Natural killer cell (primary cell): Measurements from ENCODE around the gene ANKRD12. TPM values are rescaled to one million over a fixed set of nuclear protein-coding genes. Genes with fewer than 3 reads are reported as not detected.

ENCODE experiments used
- ATAC-seq, 3 donors: fragments of 150-1000 bp in 2 of 3; fragments of 200-7000 bp in 1 of 3; cut with Tn5 transposase; 1 replicate in 1 of 3; 2 replicates in 2 of 3; pipeline ENCODE4 v1.10.0; 2021; ENCODE audit warnings: mild to moderate bottlenecking in 2 of 3, moderate library complexity in 2 of 3
- DNase-seq, 2 donors: peaks; one replicate each; pipeline versions ENCODE4 v3.0.0 to v3.0.0-alpha.2; 2013 to 2021; ENCODE audit warnings: mixed read lengths in 1 of 2
- H3K27ac ChIP-seq: one replicate; pipeline ENCODE4 v1.5.1; 2013; ENCODE audit warnings: mild to moderate bottlenecking, low read length
- H3K27me3 ChIP-seq: one replicate; pipeline ENCODE4 v1.6.1; 2013; ENCODE audit warnings: low read length; ENCODE audit not compliant: control insufficient read depth, insufficient read depth
- H3K36me3 ChIP-seq: one replicate; pipeline ENCODE4 v1.6.1; 2013; ENCODE audit warnings: low read length; ENCODE audit not compliant: control insufficient read depth, insufficient read depth
- H3K4me1 ChIP-seq: one replicate; pipeline ENCODE4 v1.6.1; 2013; ENCODE audit warnings: low read length; ENCODE audit not compliant: control insufficient read depth, insufficient read depth
- H3K4me3 ChIP-seq: one replicate; pipeline ENCODE4 v1.5.1; 2013; ENCODE audit warnings: low read length
- H3K9me3 ChIP-seq: one replicate; pipeline ENCODE4 v1.6.1; 2013; ENCODE audit warnings: low read length; ENCODE audit not compliant: control insufficient read depth, insufficient read depth
- H3K27ac Mint-ChIP-seq, 2 donors: one replicate each; pipeline ENCODE4 v1.8.0; 2022; ENCODE audit warnings: mild to moderate bottlenecking in 2 of 2, mixed read lengths in 2 of 2, moderate library complexity in 1 of 2
- H3K27me3 Mint-ChIP-seq, 2 donors: one replicate each; pipeline ENCODE4 v1.8.0; 2022; ENCODE audit warnings: low read depth in 2 of 2, mixed read lengths in 2 of 2
- H3K36me3 Mint-ChIP-seq: one replicate; pipeline ENCODE4 v1.8.0; 2022; ENCODE audit warnings: mixed read lengths
- H3K4me1 Mint-ChIP-seq, 2 donors: one replicate each; pipeline ENCODE4 v1.8.0; 2022; ENCODE audit warnings: mixed read lengths in 2 of 2
- H3K4me3 Mint-ChIP-seq: one replicate; pipeline ENCODE4 v1.8.0; 2022; ENCODE audit warnings: mild to moderate bottlenecking, moderate library complexity, mixed read lengths
- H3K9me3 Mint-ChIP-seq, 2 donors: one replicate each; pipeline ENCODE4 v1.8.0; 2022; ENCODE audit warnings: mixed read lengths in 2 of 2
- WGBS: methylation state at CpG from one replicate; pipeline ENCODE4 v1.1.7; 2013; ENCODE audit warnings: missing lambda C conversion rate; ENCODE audit not compliant: insufficient coverage; 5-methylcytosine and 5-hydroxymethylcytosine counted together
- intact Hi-C: fragments of 100-400 bp; cut with micrococcal nuclease; formaldehyde crosslinking; loops from one replicate; pipeline ENCODE4 v1.14.2; 2022
- total RNA-seq, 4 donors: library from RNA; stranded (reverse); fragments of 120-200 nt in 1 of 4; gene quantifications; one replicate each; pipeline versions ENCODE4 v1.2.3 to v1.2.4, GENCODE V29; 2013 to 2022
- TF ChIP-seq, protein P1 (sequence below): fragments of 200-600 bp; IDR thresholded peaks from one replicate; pipeline ENCODE4 v1.8.0; 2022; ENCODE audit warnings: antibody characterized with exemption

The ANKRD12 gene
- total RNA-seq, 3 donors from 2014 or later (not counting 1 experiment from before 2014, with no cell fraction given) = 136 to 148 (median 141) TPM

DNA sequence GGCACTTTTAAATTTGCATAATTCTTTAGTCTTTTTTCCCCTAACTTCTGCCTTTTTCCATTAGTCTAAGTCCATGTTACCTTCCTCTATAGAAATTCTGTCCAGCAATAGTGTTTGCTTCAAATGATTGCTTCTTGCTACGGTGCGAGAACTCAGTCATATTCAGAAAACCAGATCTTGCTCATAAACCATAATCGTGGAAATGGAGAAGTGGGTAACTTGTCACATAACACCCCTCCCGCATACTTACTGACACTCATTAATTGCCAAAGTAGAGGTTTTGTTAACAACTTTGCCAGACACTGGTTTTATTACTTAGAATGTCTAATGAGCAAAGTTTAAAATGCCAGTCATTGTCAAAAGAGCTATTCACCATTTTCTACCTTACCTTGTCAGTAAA, 103.7 kb downstream of the ANKRD12 start:
- DNase-seq = no peak
- Histone ChIP-seq H3K27ac (no peak overlapping the region), H3K4me1 (no peaks in the 10 kb centered on the region), H3K9me3 (no peaks in the 10 kb centered on the region), H3K27me3 (no peaks in the 10 kb centered on the region), H3K36me3 (peaks cover 50% of the 10 kb centered on the region), H3K4me3 (no peak overlapping the region)
- Mint-ChIP-seq H3K4me1 (peaks cover 9 to 12% of the 10 kb centered on the region in 2 donors), H3K36me3 (no peaks in the 10 kb centered on the region), H3K27me3 (no peaks in the 10 kb centered on the region), H3K27ac (peak overlapping the region in 1 of 2 donors; percentile 12), H3K9me3 (no peaks in the 10 kb centered on the region), H3K4me3 (no peak overlapping the region)
- intact Hi-C loops = no loop called here
- no peak for ATAC-seq
- WGBS = 60% methylated on average over 1 of the region's 4 CpGs
- TF ChIP-seq, protein P1, sequence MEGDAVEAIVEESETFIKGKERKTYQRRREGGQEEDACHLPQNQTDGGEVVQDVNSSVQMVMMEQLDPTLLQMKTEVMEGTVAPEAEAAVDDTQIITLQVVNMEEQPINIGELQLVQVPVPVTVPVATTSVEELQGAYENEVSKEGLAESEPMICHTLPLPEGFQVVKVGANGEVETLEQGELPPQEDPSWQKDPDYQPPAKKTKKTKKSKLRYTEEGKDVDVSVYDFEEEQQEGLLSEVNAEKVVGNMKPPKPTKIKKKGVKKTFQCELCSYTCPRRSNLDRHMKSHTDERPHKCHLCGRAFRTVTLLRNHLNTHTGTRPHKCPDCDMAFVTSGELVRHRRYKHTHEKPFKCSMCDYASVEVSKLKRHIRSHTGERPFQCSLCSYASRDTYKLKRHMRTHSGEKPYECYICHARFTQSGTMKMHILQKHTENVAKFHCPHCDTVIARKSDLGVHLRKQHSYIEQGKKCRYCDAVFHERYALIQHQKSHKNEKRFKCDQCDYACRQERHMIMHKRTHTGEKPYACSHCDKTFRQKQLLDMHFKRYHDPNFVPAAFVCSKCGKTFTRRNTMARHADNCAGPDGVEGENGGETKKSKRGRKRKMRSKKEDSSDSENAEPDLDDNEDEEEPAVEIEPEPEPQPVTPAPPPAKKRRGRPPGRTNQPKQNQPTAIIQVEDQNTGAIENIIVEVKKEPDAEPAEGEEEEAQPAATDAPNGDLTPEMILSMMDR = no peak

- Mint-ChIP-seq H3K27ac (peak overlapping the region; percentile 7 to 71), H3K27me3 (no peaks in the 10 kb centered on the region), H3K9me3 (no peaks in the 10 kb centered on the region), H3K36me3 (no peaks in the 10 kb centered on the region), H3K4me1 (peaks cover 5 to 11% of the 10 kb centered on the region in 2 donors), H3K4me3 (no peak overlapping the region)
- no peak overlapping the region for H3K27ac ChIP-seq
- H3K27me3 ChIP-seq = no peaks in the 10 kb centered on the region
- DNase-seq (no peak), ATAC-seq (no peak)
- H3K4me3 ChIP-seq = no peak overlapping the region
- intact Hi-C loops = no loop called here
- no peaks in the 10 kb centered on the region for H3K4me1 ChIP-seq
- peaks cover 27% of the 10 kb centered on the region for H3K36me3 ChIP-seq
- TF ChIP-seq, protein P1 = no peak
- H3K9me3 ChIP-seq = no peaks in the 10 kb centered on the region
Observed at GRCh38 chr18:9243029-9243428, 106.4 kb downstream of the ANKRD12 start.

GRCh38 chr18:9244376-9244775, 107.8 kb downstream of the ANKRD12 start:
- WGBS = 88% methylated on average over 3 of the region's 3 CpGs
- Mint-ChIP-seq H3K27ac (no peak overlapping the region), H3K4me3 (no peak overlapping the region), H3K9me3 (no peaks in the 10 kb centered on the region), H3K27me3 (no peaks in the 10 kb centered on the region), H3K4me1 (peaks cover 8 to 9% of the 10 kb centered on the region in 2 donors), H3K36me3 (no peaks in the 10 kb centered on the region)
- peaks cover 22% of the 10 kb centered on the region for H3K36me3 ChIP-seq
- H3K27ac ChIP-seq = no peak overlapping the region
- H3K4me3 ChIP-seq = no peak overlapping the region
- no peaks in the 10 kb centered on the region for H3K27me3 ChIP-seq
- DNase-seq = no peak
- no peaks in the 10 kb centered on the region for H3K4me1 ChIP-seq
- ATAC-seq = no peak
- TF ChIP-seq, protein P1 = no peak
- intact Hi-C loops = no loop called here
- no peaks in the 10 kb centered on the region for H3K9me3 ChIP-seq

- no peak for DNase-seq
- Mint-ChIP-seq H3K4me3 (no peak overlapping the region), H3K27me3 (no peaks in the 10 kb centered on the region), H3K4me1 (peaks cover 6% of the 10 kb centered on the region in 2 donors), H3K9me3 (no peaks in the 10 kb centered on the region), H3K36me3 (no peaks in the 10 kb centered on the region), H3K27ac (no peak overlapping the region)
- 98% methylated on average over 3 of the region's 4 CpGs for WGBS
- ATAC-seq = no peak
- Histone ChIP-seq H3K27me3 (no peaks in the 10 kb centered on the region), H3K4me1 (no peaks in the 10 kb centered on the region), H3K27ac (no peak overlapping the region), H3K36me3 (peaks cover 14% of the 10 kb centered on the region), H3K9me3 (no peaks in the 10 kb centered on the region), H3K4me3 (no peak overlapping the region)
- intact Hi-C loops = no loop called here
- TF ChIP-seq, protein P1 = no peak
Observed at GRCh38 chr18:9248661-9249060, 112.1 kb downstream of the ANKRD12 start.
